H1 (cell line): Measurements from ENCODE around the gene CDKN2B. TPM values are rescaled to one million over a fixed set of nuclear protein-coding genes. Genes with fewer than 3 reads are reported as not detected.
A peak's percentile ranks its signal among the peaks of the same experiment; 100 is the strongest.

ENCODE experiments used
- CTCF ChIA-PET: fragments of 300-600 bp; sonication (Branson Sonifier 250); formaldehyde crosslinking; loops from one replicate; lab custom pipeline; 2021; ENCODE audit not compliant: partially characterized antibody; lab: Charles Lee
- POLR2A ChIA-PET: fragments of 300-600 bp; sonication (Branson Sonifier 250); formaldehyde crosslinking; loops from one replicate; lab custom pipeline; 2021; ENCODE audit warnings: inconsistent platforms; ENCODE audit not compliant: partially characterized antibody; lab: Charles Lee
- DNase-seq, 2 experiments: peaks; one replicate each; pipeline versions ENCODE4 v3.0.0 to v3.0.0-alpha.2; 2010 to 2022; ENCODE audit warnings: low spot score in 2 of 2, low read depth in 1 of 2, mixed read lengths in 1 of 2
- FAIRE-seq: peaks from 2 replicates; lab custom pipeline; 2011; peaks lifted over from hg19 to GRCh38; lab: Jason Lieb, UNC
- H2AFZ ChIP-seq: 2 replicates; pipeline ENCODE4 v1.8.1; 2012; ENCODE audit warnings: low read length, inconsistent platforms
- H2AK5ac ChIP-seq: 2 replicates; pipeline ENCODE4 v1.6.1; 2013; ENCODE audit warnings: low read depth, low read length
- H2BK120ac ChIP-seq: replicated peaks from 2 replicates; pipeline ENCODE3; 2013; ENCODE audit warnings: low read depth, low read length, inconsistent platforms
- H2BK12ac ChIP-seq: 2 replicates; pipeline ENCODE4 v1.6.1; 2013; ENCODE audit warnings: low read depth, low read length
- H2BK15ac ChIP-seq: 2 replicates; pipeline ENCODE4 v1.6.1; 2013; ENCODE audit warnings: low read length
- H2BK20ac ChIP-seq: 2 replicates; pipeline ENCODE4 v1.6.1; 2013; ENCODE audit warnings: low read length
- H2BK5ac ChIP-seq: 2 replicates; pipeline ENCODE4 v1.6.1; 2013; ENCODE audit warnings: low read depth, low read length
- H3K14ac ChIP-seq: 2 replicates; pipeline ENCODE4 v1.6.1; 2013; ENCODE audit warnings: inconsistent platforms; ENCODE audit not compliant: insufficient read length
- H3K18ac ChIP-seq: 2 replicates; pipeline ENCODE4 v1.6.1; 2013; ENCODE audit warnings: low read length; ENCODE audit errors: extremely low read depth
- H3K23ac ChIP-seq: 2 replicates; pipeline ENCODE4 v1.6.1; 2013; ENCODE audit warnings: inconsistent platforms; ENCODE audit not compliant: insufficient read length
- H3K23me2 ChIP-seq: 2 replicates; pipeline ENCODE4 v1.6.1; 2013; ENCODE audit warnings: low read depth, low read length
- H3K27ac ChIP-seq: 2 replicates; pipeline ENCODE4 v1.6.1; 2011; ENCODE audit warnings: low read depth, low read length, inconsistent platforms
- H3K27me3 ChIP-seq, 4 experiments: replicated peaks in 1 of 4; 1 replicate in 1 of 4; 2 replicates in 3 of 4; pipeline versions ENCODE4 v1.6.1 to v1.8.1; 2011 to 2013; ENCODE audit warnings: low read length in 3 of 4, mild to moderate bottlenecking in 3 of 4, inconsistent platforms in 2 of 4, mixed read lengths in 2 of 4, moderate library complexity in 1 of 4; ENCODE audit not compliant: control insufficient read depth in 3 of 4, insufficient read depth in 3 of 4; ENCODE audit errors: extremely low read depth in 1 of 4
- H3K36me3 ChIP-seq, 4 experiments: 2 replicates each; pipeline versions ENCODE4 v1.6.1 to v1.8.1; 2011 to 2013; ENCODE audit warnings: mild to moderate bottlenecking in 4 of 4, low read length in 3 of 4, moderate library complexity in 2 of 4, control low read depth in 1 of 4, inconsistent platforms in 1 of 4; ENCODE audit not compliant: insufficient read depth in 4 of 4, control insufficient read depth in 2 of 4
- H3K4ac ChIP-seq: replicated peaks from 2 replicates; pipeline ENCODE3; 2013; ENCODE audit warnings: low read length, low read depth, mixed read lengths, inconsistent platforms; ENCODE audit not compliant: insufficient read length
- H3K4me1 ChIP-seq, 4 experiments: replicated peaks in 1 of 4; 1 replicate in 1 of 4; 2 replicates in 3 of 4; pipeline versions ENCODE4 v1.6.1 to v1.8.1; 2011 to 2013; ENCODE audit warnings: low read length in 3 of 4, inconsistent platforms in 2 of 4, mixed read lengths in 1 of 4; ENCODE audit not compliant: insufficient read depth in 4 of 4, control insufficient read depth in 3 of 4
- H3K4me2 ChIP-seq, 2 experiments: 2 replicates each; pipeline versions ENCODE4 v1.6.1 to v1.8.1; 2011 to 2013; ENCODE audit warnings: low read depth in 2 of 2, low read length in 2 of 2, control low read depth in 1 of 2, inconsistent platforms in 1 of 2, mild to moderate bottlenecking in 1 of 2; ENCODE audit not compliant: insufficient read depth in 1 of 2
- H3K4me3 ChIP-seq, 4 experiments: fragments of 200-600, 300-600 bp in 1 of 4; sonication (generic), shearing (Covaris generic), sonication (Bioruptor Twin) in 1 of 4; 2 replicates each; pipeline versions ENCODE4 v1.5.1 to v1.8.1; 2011 to 2016; ENCODE audit warnings: low read length in 4 of 4, low read depth in 3 of 4, control low read depth in 2 of 4, inconsistent platforms in 2 of 4, mild to moderate bottlenecking in 2 of 4, mixed read lengths in 1 of 4, moderate library complexity in 1 of 4; ENCODE audit not compliant: insufficient read depth in 2 of 4; ENCODE audit errors: extremely low read depth in 1 of 4
- H3K56ac ChIP-seq: replicated peaks from 2 replicates; pipeline ENCODE3; 2013; ENCODE audit warnings: low read depth, mild to moderate bottlenecking, mixed read lengths, low read length, inconsistent platforms; ENCODE audit not compliant: insufficient read length
- H3K79me1 ChIP-seq: 2 replicates; pipeline ENCODE4 v1.6.1; 2013; ENCODE audit warnings: low read depth, low read length, control low read depth
- H3K79me2 ChIP-seq, 2 experiments: 2 replicates each; pipeline versions ENCODE4 v1.6.1 to v1.8.1; 2012 to 2013; ENCODE audit warnings: low read length in 2 of 2, mild to moderate bottlenecking in 2 of 2, inconsistent platforms in 1 of 2; ENCODE audit not compliant: insufficient read depth in 2 of 2, control insufficient read depth in 1 of 2
- H3K9ac ChIP-seq, 4 experiments: replicated peaks in 1 of 4; 1 replicate in 1 of 4; 2 replicates in 3 of 4; pipeline versions ENCODE4 v1.6.1 to v1.8.1; 2011 to 2013; ENCODE audit warnings: low read depth in 3 of 4, low read length in 3 of 4, control low read depth in 2 of 4, mild to moderate bottlenecking in 2 of 4, moderate library complexity in 2 of 4, inconsistent platforms in 1 of 4; ENCODE audit errors: extremely low read depth in 1 of 4
- H3K9me3 ChIP-seq, 2 experiments: 2 replicates each; pipeline versions ENCODE4 v1.6.1 to v1.8.1; 2012 to 2013; ENCODE audit warnings: mild to moderate bottlenecking in 2 of 2, moderate library complexity in 2 of 2, control low read depth in 1 of 2, inconsistent platforms in 1 of 2, low read depth in 1 of 2, low read length in 1 of 2, mixed read lengths in 1 of 2; ENCODE audit not compliant: insufficient read depth in 2 of 2
- H4K20me1 ChIP-seq, 2 experiments: replicated peaks in 1 of 2; 2 replicates each; pipeline versions ENCODE3 to v1.8.1; 2011 to 2013; ENCODE audit warnings: inconsistent platforms in 2 of 2, low read length in 2 of 2, mild to moderate bottlenecking in 1 of 2; ENCODE audit not compliant: insufficient read depth in 2 of 2, control insufficient read depth in 1 of 2
- H4K5ac ChIP-seq: 2 replicates; pipeline ENCODE4 v1.6.1; 2013; ENCODE audit warnings: low read length, low read depth, mixed read lengths, inconsistent platforms; ENCODE audit not compliant: insufficient read length
- H4K8ac ChIP-seq: 2 replicates; pipeline ENCODE4 v1.8.0; 2013; ENCODE audit warnings: mild to moderate bottlenecking, moderate library complexity, low read length, inconsistent platforms; ENCODE audit not compliant: insufficient read depth; ENCODE audit errors: extremely low read depth
- H4K91ac ChIP-seq: replicated peaks from 2 replicates; pipeline ENCODE3; 2013; ENCODE audit warnings: low read length, mixed read lengths, inconsistent platforms; ENCODE audit not compliant: insufficient read length
- RAD21 ChIP-seq, 2 experiments: IDR thresholded peaks in 1 of 2; conservative IDR thresholded peaks in 1 of 2; 2 replicates each; pipeline ENCODE4 v1.6.1; 2011; ENCODE audit warnings: low read depth in 2 of 2, low read length in 2 of 2, improper control_type of control experiment in 1 of 2, inconsistent platforms in 1 of 2, mild to moderate bottlenecking in 1 of 2, moderate library complexity in 1 of 2
- RNF2 ChIP-seq: fragments of 200-900, 300-1000 bp; sonication (generic); IDR thresholded peaks from 2 replicates; pipeline ENCODE4 v1.7.1; 2016; ENCODE audit warnings: borderline replicate concordance, low read depth, mild to moderate bottlenecking, antibody characterized with exemption, low read length; ENCODE audit not compliant: poor library complexity, severe bottlenecking; ENCODE audit errors: missing control alignments
- SRF ChIP-seq: IDR thresholded peaks from 2 replicates; pipeline ENCODE4 v1.6.1; 2011; ENCODE audit warnings: mild to moderate bottlenecking, low read depth, low read length, moderate library complexity
- WGBS, 2 experiments: shearing (Covaris generic) in 1 of 2; methylation state at CpG; one replicate each; pipeline versions ENCODE4 v1.1.6 to v1.1.7; 2013 to 2015; ENCODE audit warnings: low lambda C conversion rate in 2 of 2, mixed read lengths in 2 of 2, inconsistent platforms in 1 of 2, low coverage in 1 of 2, missing lambda C conversion rate in 1 of 2; ENCODE audit not compliant: insufficient replicate concordance in 2 of 2, insufficient coverage in 1 of 2, insufficient read length in 1 of 2; ENCODE audit errors: extremely low coverage in 1 of 2, missing lambda C conversion rate in 1 of 2; 5-methylcytosine and 5-hydroxymethylcytosine counted together
- polyA plus RNA-seq, 7 experiments: library from polyadenylated mRNA; depleted of rRNA in 3 of 7; stranded (reverse) in 5 of 7; unstranded in 2 of 7; fragments of >200 nt in 5 of 7; fragments of 200-250 nt in 2 of 7; gene quantifications; 1 replicate in 5 of 7; 2 replicates in 1 of 7; 4 replicates in 1 of 7; pipeline versions ENCODE4 v1.2.1 to v1.2.3, GENCODE V29; 2011 to 2013; ENCODE audit warnings: missing spikeins in 2 of 7, mixed read lengths in 2 of 7
- total RNA-seq: library from RNA; stranded (reverse); fragmentation: NEBNext Ultra II Directional; extraction: Animal tissue kit (Norgen Biotek cat#: 25700); gene quantifications from 2 replicates; pipeline ENCODE4 v1.2.1, GENCODE V29; 2021

CDKN2B gene
- total and polyA plus RNA-seq, 2 of the 8 experiments (the other 6 are each of a cell fraction or from before 2014, with no cell fraction given), result 0.20 to 0.88 TPM

DNA sequence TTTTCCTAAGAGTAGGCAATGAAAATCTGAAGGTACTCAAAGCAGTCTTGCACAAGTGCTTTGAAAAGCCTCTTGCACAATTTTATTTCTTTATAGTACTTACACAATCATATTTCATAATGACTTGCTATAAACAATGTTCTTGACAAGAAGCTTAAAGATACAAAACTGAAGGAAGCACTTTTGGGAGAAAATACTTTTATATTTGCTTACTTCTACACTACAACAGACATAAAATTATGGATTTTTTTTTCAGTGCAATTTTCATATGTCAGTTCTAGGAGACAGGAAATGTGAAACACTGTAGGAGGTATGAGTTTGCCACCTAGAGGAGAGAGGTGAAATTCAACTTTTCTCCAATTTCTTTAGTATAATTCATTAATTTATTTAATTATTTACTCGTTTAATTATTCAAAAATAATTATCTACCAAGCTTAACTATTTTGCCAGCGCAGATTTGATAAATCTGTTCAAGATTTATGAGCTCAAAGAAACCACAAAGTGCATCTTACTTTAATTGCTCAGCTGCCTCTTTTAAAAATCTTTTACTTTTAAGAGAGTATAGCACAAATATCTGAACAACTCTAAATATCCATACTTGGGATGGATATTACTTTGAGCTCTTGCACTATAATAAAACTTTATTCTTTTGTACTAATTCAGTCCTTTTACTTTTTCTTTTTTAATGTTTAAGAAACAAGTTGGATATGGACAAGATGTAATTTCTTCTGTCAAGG is 29.0 kb upstream of the CDKN2B start:
- CTCF ChIA-PET, result interaction anchor here (0.5 to 4.7 kb wide), 19 partner anchors 8 to 1268 kb away, joined by 3 to 32 read pairs (median 5); no protein-coding TSS in a partner anchor
- H3K18ac ChIP-seq, result no peak overlapping the region
- TF ChIP-seq RAD21 (IDR thresholded peaks at IDR 0.05 in 1 of 2, conservative IDR thresholded peaks at IDR 0.05 in 1 of 2; ENCODE audit: low read depth in 2 of 2, low read length in 2 of 2) (peak; percentile 35 to 49), SRF (no peak), RNF2 (no peak)

More for the DNA sequence above, 29.0 kb upstream of the CDKN2B start:
- Histone ChIP-seq H2BK20ac (no peak overlapping the region), H2AFZ (no peak overlapping the region), H3K4me2 (no peak overlapping the region), H4K5ac (no peak overlapping the region), H3K79me1 (no peaks in the 10 kb centered on the region), H3K27ac (no peak overlapping the region), H3K4me3 (no peak overlapping the region), H3K9ac (no peak overlapping the region), H3K36me3 (no peaks in the 10 kb centered on the region), H4K8ac (no peak overlapping the region), H3K4me1 (peaks cover 0 to 4% (median 0%) of the 10 kb centered on the region in 4 experiments; a peak in 1 of 7 replicates), H2AK5ac (no peak overlapping the region), H3K4ac (no peak overlapping the region), H3K23me2 (no peaks in the 10 kb centered on the region), H2BK120ac (no peak overlapping the region), H2BK12ac (no peak overlapping the region), H4K91ac (no peak overlapping the region), H2BK15ac (no peak overlapping the region), H3K14ac (no peak overlapping the region), H2BK5ac (no peak overlapping the region), H3K9me3 (no peaks in the 10 kb centered on the region), H3K27me3 (no peaks in the 10 kb centered on the region), H3K56ac (no peak overlapping the region), H3K79me2 (no peaks in the 10 kb centered on the region), H4K20me1 (no peaks in the 10 kb centered on the region), H3K23ac (no peak overlapping the region)
- DNase-seq, result no peak
- POLR2A ChIA-PET, result no interaction called here
- 73% methylated on average over 2 of the region's 2 CpGs; no CpG with 5 or more reads in 1 of the 2 experiments for WGBS, 2 experiments
- peak; percentile 7 for FAIRE-seq
